Glomerular endothelial cell (primary cell): Measurements from ENCODE around the gene KRTAP10-3. TPM values are rescaled to one million over a fixed set of nuclear protein-coding genes. Genes with fewer than 3 reads are reported as not detected.
"Not testable (repeated sequence)": the region's sequence is repeated elsewhere in the genome, so short reads cannot be mapped to it uniquely, and the experiment has no call there.

Experiments used
- DNase-seq: peaks from one replicate; pipeline ENCODE4 v3.0.0-alpha.2; 2011; ENCODE audit warnings: low read depth, low spot score; ENCODE audit errors: extremely low read depth
- total RNA-seq: library from RNA; depleted of rRNA; stranded (reverse); fragments of >200 nt; gene quantifications from 2 replicates; pipeline ENCODE4 v1.2.3, GENCODE V29; 2015

The KRTAP10-3 gene
- total RNA-seq, 1 donor from 2014 or later = not detected

- no peak for DNase-seq
These were observed 14.5 kb upstream of the KRTAP10-3 start for GRCh38 chr21:44572959-44573583.

DNA sequence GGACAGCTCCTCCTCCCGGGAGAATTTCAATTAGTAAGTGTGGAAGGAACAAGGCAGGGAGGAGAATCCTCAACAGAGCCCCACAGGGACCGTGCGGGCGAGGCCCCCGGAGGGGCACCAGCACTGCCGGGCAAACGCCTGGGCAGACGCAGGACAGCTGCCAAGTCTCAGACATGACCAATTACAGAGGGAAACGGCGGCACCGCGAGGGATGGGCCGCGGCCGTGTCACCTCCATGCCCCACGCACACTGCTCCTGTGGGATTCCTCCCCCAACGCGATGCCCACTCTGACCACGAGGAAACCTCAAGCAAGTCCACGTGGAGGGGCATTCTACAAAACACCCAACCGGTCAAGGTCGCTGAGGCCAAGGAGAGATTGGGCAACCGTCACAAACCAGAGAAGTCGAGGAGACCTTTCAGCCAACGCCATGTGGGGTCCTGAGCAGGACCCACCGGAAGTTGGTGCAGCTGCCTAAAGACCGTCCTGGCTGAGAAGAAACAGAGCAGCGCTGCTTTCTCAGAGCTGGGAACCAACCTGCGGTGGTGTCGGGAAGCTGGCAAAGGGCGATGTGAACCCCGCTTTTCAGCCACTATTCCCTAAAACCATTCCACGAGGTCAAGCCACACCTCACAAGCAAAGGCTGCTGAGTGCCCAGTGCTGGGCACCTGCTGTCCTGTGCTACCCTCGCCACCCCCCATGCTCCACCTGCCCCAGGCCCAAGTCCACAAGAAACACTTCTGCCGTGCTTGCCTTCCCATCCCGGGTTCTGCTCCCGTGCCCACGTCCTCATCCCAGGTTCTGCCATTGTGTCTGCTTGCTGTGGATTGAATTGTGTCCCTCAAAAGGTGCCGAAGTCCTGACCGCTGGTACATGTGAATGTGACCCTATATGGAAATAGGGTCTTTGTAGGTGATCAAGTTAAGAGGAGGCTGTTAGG lies 13.5 kb upstream of the KRTAP10-3 start:
- DNase-seq = no peak

GRCh38 chr21:44571296-44571695 lies 12.7 kb upstream of the KRTAP10-3 start:
- DNase-seq = no peak

DNA sequence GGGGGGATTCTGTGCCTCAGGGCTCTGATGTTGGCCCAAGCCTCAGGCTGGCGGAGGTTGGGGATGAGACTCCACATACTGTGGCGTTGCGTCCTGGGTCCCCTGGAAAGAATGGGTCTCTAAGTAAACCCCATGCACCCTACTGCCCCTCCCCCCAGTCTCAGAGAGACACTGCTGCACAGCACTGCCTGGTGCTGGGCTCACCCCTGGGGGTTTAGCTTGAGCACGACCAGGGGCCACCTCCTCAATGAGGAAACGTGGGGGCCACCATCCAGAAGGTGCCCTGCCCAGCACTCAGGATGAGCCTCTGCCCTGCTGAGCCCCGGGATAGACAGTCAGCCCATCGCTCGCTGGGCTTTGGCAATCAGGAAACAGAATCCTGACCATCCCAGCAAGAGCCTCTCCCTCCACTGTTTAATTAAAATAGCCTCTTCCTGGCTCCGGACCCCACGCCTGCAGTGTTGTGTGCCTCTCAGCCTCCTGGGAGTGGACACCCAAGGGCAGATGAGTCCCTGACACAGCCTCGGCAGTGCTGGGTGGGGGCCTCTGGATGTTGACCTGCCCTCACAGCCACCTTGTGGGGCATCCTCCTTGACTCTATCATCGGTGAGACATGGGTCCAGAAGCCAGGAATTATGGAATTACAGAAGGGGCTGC lies 11.4 kb upstream of the KRTAP10-3 start:
- DNase-seq = no peak

GRCh38 chr21:44568667-44569556 lies 10.3 kb upstream of the KRTAP10-3 start:
- no peak for DNase-seq

DNA sequence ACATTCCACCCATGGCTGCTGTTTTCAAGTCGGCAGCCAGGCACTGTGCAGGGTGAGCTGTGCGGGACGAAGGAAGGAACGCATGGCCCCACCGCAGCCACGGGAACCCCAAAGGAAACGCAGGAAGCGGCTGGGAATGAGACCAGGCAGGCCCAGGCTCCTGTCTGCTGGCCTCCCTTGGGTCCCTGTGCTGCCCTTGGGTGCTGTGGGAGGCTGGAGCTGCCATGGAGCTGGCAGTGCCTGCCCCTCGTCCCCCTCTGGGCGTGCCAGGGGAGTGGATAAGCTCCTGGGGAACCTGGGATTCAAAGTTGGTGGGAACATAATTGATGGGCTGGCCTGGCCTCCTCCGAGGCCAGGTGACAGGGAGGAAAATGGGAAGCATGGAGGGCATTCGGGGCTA lies 9.7 kb upstream of the KRTAP10-3 start:
- DNase-seq = no peak

DNA sequence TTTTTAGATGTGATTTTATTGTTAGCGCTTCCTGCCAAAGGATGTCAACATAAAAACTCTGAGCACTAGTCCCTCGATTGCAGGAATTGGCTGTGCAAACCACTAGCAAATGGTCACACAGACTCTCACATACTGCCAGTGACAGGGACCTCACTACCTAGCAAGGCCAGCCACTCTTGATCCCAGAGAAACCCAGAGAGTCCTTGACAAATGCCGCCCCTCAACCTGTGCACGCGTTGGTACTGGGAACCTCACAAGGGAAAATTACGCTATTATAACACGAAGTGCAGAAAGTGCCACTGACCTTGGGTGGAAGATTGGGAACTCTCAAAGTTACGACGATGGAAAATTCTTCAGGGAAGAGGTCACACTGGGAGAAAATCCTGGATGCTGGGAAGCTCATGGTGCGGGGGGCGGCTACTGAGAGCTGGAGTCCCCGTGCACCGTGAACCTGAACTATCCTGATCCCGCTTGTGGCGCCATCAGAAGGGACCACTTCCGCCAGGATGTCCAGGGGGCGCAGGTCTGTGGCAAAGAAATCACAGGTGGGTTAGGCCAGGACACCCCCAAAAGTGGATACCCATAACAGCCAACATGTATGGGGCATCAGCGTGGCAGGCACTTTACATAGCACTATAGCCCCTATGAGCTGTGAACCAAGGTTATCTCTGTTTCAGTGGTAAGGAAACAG lies 9.0 kb upstream of the KRTAP10-3 start:
- DNase-seq = no peak

GRCh38 chr21:44566403-44566802 lies 7.8 kb upstream of the KRTAP10-3 start:
- DNase-seq = no peak

- no peak for DNase-seq
These were observed 6.4 kb upstream of the KRTAP10-3 start for GRCh38 chr21:44564886-44565598.

DNA sequence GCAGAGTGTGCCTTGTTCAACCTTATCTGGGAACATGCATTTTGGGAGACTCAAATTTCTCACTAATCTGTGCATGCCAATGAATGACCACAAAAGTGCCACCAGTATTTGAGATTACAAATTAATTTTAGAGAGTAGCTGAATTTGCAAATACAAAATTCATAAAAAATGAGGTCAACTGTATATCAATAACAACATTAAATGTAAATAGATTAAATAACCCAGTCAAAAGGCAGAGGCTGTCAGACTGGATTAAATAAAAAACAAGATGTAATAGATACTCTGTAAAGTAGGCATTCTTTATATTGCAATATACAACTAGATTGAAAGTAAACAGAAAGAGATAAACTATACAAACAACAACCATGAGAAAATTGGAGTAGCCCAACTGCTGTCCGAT lies 5.5 kb upstream of the KRTAP10-3 start:
- DNase-seq = no peak

DNA sequence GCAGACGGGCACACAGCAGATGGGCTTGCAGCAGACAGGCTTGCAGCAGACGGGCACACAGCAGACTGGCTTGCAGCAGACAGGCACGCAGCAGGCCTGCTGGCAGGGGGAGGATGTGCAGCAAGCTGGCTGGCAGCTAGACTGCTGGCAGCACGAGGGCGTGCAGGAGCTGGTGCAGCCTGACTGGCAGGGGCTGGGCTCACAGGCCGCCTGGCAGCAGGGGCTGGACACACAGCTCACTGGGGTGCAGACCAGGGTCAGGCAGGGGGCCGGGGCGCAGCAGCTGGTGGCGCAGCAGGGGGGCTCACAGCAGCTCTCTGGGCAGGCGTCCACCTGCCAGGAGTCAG lies 293 bp downstream of the KRTAP10-3 start:
- not testable (repeated sequence) for DNase-seq

GRCh38 chr21:44557491-44558328 lies 885 bp downstream of the KRTAP10-3 start:
- no peak for DNase-seq

- DNase-seq = no peak
These were observed 1.7 kb downstream of the KRTAP10-3 start for GRCh38 chr21:44556879-44557278.

DNA sequence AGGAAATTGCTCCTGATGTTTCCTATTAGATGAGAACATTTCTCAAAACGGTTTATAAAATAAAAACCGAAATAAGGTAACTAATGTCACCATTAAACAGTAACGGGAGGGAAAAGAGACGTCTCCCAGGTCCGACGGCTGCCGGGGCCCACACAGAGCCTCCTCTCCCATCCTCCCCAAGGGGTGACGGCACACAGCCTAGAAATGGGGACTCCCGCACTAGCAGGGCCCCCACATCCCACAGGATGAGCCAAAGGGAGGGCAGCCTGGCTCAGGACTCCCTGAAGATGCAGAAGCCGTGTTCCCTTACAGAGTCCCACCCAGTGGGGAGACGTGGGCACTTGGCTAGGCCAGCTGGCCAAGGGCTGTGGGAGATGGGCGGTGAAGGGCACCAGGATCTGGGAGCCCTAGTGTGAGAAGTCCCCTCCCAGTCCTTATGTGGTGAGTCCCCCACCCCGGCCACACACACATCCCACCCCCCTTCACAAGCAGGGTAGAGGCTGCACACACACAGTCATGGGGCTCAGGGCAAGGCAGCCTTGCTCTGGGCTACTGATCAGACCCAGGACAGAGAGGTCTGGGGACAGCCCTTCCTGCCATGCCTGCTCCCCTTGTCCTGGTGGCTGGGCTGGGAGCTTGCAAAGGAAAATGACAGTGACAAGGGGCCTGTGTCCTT lies 3.3 kb downstream of the KRTAP10-3 start:
- no peak for DNase-seq

DNA sequence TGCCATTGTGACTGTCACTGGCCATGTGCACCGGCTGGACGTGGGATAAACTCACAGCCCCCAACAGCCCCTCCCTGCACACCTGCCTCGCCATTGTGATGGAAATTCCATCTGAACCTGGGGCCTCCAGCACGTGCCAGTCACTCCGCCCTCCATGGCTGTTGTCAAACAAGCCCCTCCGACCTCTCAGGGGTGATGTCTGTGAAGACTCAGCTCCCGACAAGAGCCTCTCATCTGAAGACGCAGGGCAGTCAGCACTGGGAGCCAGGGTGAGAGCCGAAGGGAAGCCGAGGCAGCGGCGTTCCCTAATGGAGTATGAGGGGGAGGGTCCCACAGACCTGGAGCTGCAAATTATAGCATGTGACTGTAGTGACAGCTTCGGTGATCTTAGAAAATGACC lies 5.9 kb downstream of the KRTAP10-3 start:
- no peak for DNase-seq

DNA sequence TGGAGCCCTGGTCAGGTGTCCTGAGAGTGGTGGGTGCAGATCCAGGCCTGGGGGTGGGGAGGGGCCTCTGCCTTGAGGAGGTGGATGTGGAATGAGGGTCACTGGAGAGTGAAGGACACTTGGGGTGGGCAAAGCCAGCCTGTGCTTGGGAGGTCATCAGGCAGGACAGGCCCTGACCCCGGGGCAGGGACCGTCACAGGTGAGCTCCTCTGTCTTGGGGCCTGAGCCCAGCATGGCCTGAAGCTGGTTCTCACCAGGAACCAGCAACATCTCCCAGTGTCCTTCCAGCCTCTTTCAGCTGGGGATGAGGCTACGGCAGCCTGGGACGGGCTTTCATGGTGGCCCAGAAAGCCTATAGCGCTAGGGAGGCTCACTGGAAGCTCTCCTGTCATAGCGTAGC lies 6.5 kb downstream of the KRTAP10-3 start:
- DNase-seq = no peak

- DNase-seq = no peak
These were observed 7.1 kb downstream of the KRTAP10-3 start, which contains the start of gene KRTAP10-2 for GRCh38 chr21:44551340-44551961. TSS of gene KRTAP10-2 (minus strand) at chr21:44551505. CDS start at chr21:44551458, 47 bp downstream.
